Activated CD4-positive, alpha-beta T cell treated with anti-CD3 and anti-CD28 coated beads, Interleukin-2, amount 50 U/mL, for 16 hours (primary cell): ENCODE measurements around the gene ERO1B.
"Not testable (repeated sequence)": the region's sequence is repeated elsewhere in the genome, so short reads cannot be mapped to it uniquely, and the experiment has no call there.

Source experiments
- DNase-seq: peaks from one replicate; pipeline ENCODE4 v3.0.0-alpha.2; 2020

ERO1B gene

GRCh38 chr1:236247286-236247685 is 34.5 kb downstream of the ERO1B start:
- no peak for DNase-seq

DNA sequence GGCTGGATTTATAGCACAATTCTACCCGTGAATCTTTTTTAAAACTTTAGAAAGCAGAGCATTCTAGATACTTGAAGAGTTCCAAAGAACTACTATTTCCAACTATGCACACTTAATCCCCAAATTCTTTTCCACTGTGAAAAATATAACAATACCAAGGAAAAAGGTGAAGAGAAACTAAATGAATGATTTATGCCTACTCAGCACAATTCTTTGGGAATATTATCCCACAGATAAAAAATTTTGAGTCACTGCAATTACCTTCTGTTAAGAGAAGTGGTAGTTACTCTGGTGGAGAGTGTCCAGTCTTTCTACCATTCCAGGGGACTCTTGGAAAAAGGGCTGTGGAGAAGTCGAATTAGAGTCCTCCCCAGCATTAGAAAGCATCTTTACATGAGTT is 39.2 kb downstream of the ERO1B start:
- no peak for DNase-seq

GRCh38 chr1:236240675-236241074 is 41.1 kb downstream of the ERO1B start:
- DNase-seq: no peak

GRCh38 chr1:236239092-236239585 is 42.6 kb downstream of the ERO1B start:
- no peak for DNase-seq

DNA sequence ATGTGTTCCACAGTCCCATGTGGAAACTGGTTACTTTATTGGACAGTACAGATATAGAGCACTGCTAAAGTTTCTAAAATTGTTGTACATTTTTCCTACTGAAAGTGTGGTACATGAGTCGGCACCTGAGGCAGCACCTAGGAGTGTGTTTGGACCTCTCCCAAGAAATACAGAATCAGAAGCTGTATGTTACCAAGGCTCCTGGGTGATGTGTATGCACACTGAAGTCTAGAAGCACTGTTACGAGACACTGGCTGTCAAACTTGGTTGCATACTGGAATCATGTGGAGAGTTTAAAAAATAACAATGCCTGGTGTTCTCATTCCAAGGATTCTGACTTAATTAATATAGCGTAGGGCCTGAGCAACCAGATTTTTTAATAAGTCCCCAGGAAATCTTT is 46.6 kb downstream of the ERO1B start:
- DNase-seq: no peak

DNA sequence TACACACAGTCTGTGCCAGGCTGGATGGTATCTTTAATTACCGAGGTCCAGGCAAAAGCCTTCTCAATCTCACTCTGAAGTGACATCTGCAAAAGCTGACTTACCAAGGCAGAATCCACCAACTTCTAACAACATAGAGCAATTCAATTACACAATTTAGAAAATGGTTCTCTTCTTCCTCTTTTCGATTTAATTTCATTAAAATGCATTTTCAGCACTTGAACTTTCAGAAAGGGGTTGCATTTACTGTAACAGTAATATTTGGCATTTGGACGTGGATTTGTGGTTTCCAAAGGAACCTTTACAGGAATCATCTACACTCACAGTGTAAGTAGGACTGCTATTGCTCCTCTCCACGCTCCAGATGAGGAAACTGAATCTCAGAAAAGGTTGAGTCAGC is 53.3 kb downstream of the ERO1B start:
- no peak for DNase-seq

GRCh38 chr1:236222632-236223031 is 59.1 kb downstream of the ERO1B start:
- DNase-seq: no peak

DNA sequence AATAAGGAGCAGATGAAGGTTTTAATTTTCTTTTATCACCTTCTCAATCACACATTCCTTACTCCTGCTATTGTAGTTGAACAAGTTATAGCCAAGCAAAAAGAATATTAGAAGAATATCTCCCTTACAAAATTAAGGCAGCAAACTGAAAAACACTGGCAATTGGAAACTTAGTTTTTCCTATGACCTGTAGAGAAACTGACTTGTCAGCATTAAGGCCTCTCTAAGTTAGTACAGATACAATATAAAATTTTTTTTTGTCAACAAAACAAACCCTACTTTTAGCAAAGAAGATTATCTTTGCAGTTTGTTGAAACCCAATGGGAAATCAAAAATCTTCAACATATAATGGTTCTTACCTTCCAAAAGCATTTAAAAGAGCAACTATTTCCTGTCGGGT is 61.3 kb downstream of the ERO1B start:
- no peak for DNase-seq

GRCh38 chr1:236214761-236215160 is 67.0 kb downstream of the ERO1B start:
- peak; percentile 21 for DNase-seq

GRCh38 chr1:236213534-236213933 is 68.2 kb downstream of the ERO1B start:
- no peak for DNase-seq

GRCh38 chr1:236211815-236212214 is 69.9 kb downstream of the ERO1B start:
- DNase-seq: no peak

DNA sequence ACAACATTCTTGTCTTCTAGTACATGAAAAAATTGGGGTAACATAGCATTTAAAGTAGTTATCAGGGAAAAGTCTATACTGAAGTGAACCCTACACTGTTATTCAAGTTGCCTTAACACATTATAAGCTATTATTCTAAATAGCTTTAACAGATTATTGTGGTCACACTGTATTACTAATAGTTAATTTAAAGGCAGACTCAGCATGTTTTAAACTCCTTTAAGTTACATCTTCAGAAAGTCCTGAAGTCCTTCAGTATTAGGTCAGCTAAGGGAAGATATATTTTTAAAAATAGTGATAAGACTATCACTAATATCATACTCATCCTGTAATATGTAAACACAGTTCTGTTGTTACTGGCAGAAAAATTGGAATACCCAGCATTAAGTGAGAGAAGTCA is 72.0 kb downstream of the ERO1B start:
- no peak for DNase-seq

- no peak for DNase-seq
These were observed 72.6 kb downstream of the ERO1B start for GRCh38 chr1:236209185-236209584.

DNA sequence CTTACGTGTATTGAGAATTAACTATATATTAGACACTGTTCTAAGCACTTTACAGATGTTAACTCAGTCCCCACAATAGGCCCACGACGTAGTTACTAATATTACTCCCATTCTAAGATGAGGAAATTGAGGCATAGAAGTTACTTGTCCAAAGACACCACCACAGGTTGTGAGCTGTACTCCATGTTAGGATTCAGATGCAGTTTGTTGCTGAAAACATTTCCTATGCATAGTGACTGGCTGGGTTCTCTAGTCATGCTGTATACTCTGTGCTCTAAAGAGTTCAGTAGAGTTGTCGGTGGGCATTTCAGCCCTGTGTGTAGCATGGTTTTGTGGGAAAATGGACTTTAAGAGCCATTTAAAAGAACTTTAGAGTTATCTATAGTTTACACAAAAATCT is 74.2 kb downstream of the ERO1B start:
- no peak for DNase-seq

GRCh38 chr1:236207121-236207520 is 74.6 kb downstream of the ERO1B start:
- no peak for DNase-seq

- DNase-seq: no peak
These were observed 75.2 kb downstream of the ERO1B start for GRCh38 chr1:236206548-236206947.

DNA sequence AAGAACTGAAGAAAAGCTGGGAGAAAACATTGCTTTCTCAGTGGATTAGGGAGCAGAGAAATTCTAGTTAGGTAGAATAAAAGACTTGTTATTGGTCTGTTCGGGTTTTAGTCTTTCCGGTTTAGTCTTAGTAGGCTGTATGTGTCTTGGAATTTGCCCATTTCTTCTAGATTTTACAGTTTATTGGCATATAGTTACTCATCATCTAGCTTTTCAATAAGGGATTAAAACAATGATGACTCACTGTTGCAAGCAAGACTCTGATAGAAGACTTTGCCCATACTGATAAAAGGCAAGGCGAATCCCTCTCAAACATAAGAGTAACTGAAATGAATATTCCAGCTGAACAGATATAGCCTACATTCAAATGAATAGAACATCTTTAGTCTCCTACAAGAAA is 77.1 kb downstream of the ERO1B start:
- no peak for DNase-seq

GRCh38 chr1:236204039-236204438 is 77.7 kb downstream of the ERO1B start:
- no peak for DNase-seq

DNA sequence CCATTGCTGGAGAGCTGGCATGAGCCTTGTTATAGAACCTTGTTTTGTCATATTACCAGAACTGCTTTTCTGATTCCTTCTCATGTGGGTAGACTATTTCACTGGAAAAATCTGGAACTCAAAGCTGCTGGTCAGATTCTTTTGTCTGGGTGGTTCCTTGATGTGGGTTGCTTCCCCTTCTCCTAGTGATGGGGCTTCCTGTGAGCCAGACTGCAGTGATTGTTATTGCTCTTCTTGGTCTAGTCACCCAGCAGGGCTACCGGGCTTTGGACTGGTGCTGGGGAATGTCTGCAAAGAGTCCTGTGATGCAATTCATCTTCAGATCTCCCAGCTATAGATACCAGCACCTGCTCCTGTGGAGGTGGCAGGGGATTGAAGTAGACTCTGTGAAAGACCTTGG is 80.0 kb downstream of the ERO1B start:
- no peak for DNase-seq

DNA sequence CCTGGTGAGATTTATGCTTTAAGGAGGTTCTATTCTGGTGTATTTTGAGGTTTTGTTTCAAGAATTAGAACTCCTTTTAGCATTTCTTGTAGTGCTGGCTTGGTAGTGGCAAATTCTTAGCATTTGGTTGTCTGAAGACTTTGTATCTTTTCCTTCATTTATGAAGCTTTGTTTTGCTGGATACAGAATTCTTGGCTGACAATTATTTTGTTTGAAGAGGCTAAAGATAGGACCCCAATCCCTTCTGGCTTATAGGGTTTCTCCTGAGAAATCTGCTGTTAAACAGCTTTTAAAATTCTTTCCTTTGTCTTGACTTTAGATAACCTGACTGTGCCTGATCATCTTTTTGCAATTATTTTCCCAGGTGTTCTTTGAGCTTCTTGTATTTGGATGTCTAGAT is 80.8 kb downstream of the ERO1B start:
- DNase-seq: no peak

- no peak for DNase-seq
These were observed 88.6 kb downstream of the ERO1B start for GRCh38 chr1:236193184-236193583.

DNA sequence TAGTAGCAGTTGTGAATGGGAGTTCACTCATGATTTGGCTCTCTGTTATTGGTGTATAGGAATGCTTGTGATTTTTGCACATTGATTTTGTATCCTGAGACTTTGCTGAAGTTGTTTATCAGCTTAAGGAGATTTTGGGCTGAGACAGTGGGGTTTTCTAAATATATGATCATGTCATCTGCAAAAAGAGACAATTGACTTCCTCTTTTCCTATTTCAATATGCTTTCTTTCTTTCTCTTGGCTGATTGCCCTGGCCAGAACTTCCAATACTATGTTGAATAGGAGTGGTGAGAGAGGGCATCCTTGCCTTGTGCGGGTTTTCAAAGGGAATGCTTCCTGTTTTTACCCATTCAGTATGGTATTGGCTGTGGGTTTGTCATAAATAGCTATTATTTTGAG is 93.7 kb downstream of the ERO1B start:
- not testable (repeated sequence) for DNase-seq

- not testable (repeated sequence) for DNase-seq
These were observed 95.3 kb downstream of the ERO1B start for GRCh38 chr1:236186471-236186870.

DNA sequence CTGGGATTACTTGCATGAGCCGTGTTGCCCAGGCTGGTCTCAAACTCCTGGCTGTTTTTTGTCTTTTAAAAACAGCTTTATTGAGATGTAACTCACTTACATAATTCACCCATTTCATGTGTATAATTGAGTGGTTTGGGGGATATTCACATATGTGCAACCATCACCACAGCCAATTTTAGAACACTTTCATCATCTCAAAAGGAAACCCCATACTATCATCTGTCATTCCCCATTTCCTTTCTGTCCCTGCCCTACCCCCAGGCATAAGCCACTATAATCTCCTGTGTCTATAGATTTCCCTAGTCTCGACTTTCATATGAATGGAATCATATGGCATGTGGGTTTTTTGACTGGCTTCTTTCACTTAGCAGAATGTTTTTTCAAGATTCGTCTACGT is 96.1 kb downstream of the ERO1B start:
- peak; percentile 3 for DNase-seq

DNA sequence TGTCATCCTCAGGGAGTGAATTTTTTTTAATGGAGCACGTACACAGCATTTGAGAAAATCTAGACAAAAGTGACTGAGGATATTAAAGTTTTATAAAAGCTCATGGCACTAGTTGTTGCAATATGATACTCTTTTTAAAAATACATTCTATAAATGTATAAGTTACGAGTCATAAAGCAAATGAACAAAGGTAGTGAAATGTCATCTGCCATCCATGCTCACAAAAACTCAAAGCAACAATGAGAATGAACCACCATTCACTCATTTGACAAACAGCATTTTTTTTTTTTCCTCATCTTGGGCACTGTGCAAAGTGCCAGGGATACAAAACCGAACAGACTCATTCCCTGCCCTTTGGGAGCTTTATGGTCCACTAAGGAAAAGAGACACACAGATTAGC is 100.7 kb downstream of the ERO1B start:
- no peak for DNase-seq

GRCh38 chr1:236179634-236180033 is 102.1 kb downstream of the ERO1B start:
- DNase-seq: no peak
